GM12891 (cell line): ENCODE data around the gene ZNF71.

Experiments used
- DNase-seq: peaks from one replicate; pipeline ENCODE4 v3.0.0; 2011; ENCODE audit warnings: low spot score; ENCODE audit not compliant: insufficient read length
- FAIRE-seq: peaks from 2 replicates; lab custom pipeline; 2011; peaks lifted over from hg19 to GRCh38; lab: Jason Lieb, UNC
- PAX5 ChIP-seq: IDR thresholded peaks from 2 replicates; pipeline ENCODE4 v1.6.1; 2011; ENCODE audit warnings: low read length, moderate library complexity, mild to moderate bottlenecking; ENCODE audit not compliant: insufficient read depth, severe bottlenecking
- POLR2A ChIP-seq: IDR thresholded peaks from 2 replicates; pipeline ENCODE4 v1.6.1; 2011; ENCODE audit warnings: low read depth, low read length, control low read depth
- POLR2AphosphoS5 ChIP-seq: IDR thresholded peaks from 2 replicates; pipeline ENCODE4 v1.6.1; 2011; ENCODE audit warnings: low read depth, low read length, control low read depth
- POU2F2 ChIP-seq: IDR thresholded peaks from 2 replicates; pipeline ENCODE4 v1.6.1; 2011; ENCODE audit warnings: low read depth, mild to moderate bottlenecking, control low read depth, low read length, moderate library complexity
- SPI1 ChIP-seq: IDR thresholded peaks from 2 replicates; pipeline ENCODE4 v1.6.1; 2011; ENCODE audit warnings: low read depth, low read length, control low read depth
- TAF1 ChIP-seq: IDR thresholded peaks from 2 replicates; pipeline ENCODE4 v1.6.1; 2011; ENCODE audit warnings: low read depth, low read length, control low read depth

Gene ZNF71

DNA sequence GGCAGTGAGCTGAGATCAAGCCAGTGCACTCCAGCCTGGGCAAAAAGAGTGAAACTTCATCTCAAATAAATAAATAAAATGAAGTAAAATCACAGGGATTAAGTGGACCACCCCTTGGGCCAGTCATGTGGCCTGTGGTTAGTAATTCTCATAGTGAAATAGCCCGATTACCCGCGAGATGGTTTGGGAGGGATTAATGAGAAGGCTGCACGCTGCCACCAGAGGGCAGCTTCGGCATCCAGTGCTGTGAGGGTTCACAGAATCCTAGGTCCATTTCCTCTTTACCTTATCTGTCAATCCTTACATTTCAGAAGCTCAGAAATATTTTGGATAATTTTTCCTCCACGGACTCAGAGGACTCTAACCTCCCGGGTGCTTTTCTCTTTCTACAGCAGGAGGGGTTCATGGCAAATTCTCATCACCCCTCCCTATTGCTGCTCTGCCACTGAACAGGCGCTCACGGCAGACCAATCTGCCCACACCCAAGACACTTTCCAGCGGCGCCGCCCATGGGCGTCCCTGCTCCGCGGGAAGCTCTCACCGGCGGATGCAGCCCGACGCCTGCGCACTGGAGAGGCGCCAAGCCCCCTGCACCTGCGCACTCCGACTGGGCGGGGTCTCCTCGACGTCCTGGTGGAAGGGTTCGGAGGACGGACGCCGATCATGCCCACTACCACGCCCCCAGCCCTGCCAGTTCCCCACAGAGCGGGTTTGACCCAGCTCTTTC, 65.4 kb downstream of the ZNF71 start:
- no peak for TF ChIP-seq POU2F2
- no peak for TF ChIP-seq POLR2A
- no peak for TF ChIP-seq PAX5
- TF ChIP-seq SPI1 = no peak
- TF ChIP-seq TAF1 = no peak
- no peak for TF ChIP-seq POLR2AphosphoS5
- DNase-seq (no peak), FAIRE-seq (no peak)

DNA sequence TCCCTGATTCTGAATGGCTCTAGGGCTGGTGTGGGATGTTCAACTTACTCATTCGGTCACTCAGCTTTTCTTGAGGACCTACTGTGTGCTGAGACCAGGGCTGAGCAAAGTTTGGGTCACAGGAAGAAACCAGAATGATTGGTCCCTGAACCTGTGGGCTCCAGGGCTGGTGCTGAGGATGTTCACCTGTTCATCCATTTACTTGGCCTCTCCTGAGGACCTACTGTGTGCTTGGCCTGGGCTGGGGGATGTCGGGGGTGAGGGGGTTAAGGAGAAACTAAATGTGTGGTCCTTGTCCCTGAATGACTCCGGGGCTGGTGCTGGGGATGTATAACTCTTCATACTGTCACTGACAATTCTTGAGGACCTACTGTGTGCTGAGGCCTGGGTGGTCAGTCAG, 66.1 kb downstream of the ZNF71 start:
- DNase-seq (no peak), FAIRE-seq (no peak)
- TF ChIP-seq PAX5 = no peak
- TF ChIP-seq SPI1 = no peak
- no peak for TF ChIP-seq POLR2A
- TF ChIP-seq POLR2AphosphoS5 = no peak
- no peak for TF ChIP-seq TAF1
- no peak for TF ChIP-seq POU2F2

DNA sequence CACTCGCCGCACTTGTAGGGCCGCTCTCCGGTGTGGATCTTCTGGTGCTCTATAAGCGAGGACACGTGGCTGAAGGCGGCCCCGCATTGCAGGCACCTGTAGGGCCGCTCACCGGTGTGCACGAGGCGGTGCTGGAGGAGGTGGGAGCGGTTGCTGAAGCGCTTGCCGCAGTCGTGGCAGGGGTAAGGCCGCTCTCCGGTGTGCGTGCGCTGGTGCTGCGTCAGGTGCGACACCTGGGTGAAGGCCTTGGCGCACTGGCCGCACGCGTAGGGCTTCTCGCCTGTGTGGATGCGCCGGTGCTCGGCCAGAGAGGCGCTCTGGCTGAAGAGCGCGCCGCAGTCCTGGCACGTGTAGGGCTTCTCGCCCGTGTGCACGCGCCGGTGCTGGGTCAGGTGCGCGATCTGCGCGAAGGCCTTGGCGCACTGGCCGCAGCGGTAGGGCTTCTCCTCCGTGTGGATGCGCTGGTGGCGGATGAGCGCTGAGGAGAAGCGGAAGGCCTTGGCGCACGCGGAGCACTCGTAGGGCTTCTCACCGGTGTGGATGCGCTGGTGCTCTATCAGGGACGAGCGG, 68.9 kb downstream of the ZNF71 start:
- TF ChIP-seq POLR2AphosphoS5 = no peak
- no peak for TF ChIP-seq PAX5
- TF ChIP-seq POLR2A = no peak
- TF ChIP-seq POU2F2 = no peak
- no peak for TF ChIP-seq SPI1
- TF ChIP-seq TAF1 = no peak
- DNase-seq (no peak), FAIRE-seq (no peak)

DNA sequence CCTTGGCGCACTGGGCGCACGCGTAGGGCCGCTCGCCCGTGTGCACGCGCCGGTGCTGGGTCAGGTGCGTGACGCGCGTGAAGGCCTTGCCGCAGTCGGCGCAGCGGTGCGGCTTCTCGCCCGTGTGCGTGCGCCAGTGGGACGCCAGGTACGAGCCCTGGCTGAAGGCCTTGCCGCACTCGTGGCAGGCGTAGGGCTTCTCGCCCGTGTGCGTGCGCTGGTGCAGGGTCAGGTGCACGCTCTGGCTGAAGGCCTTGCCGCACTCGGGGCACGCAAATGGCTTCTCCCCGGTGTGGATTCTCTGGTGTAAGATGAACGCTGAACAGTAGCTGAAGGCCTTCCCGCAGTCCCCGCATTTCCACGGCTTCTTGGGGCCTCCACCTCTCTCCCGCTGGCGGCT, 69.4 kb downstream of the ZNF71 start:
- DNase-seq (no peak), FAIRE-seq (no peak)
- TF ChIP-seq POLR2A (no peak), POLR2AphosphoS5 (no peak), SPI1 (no peak), TAF1 (no peak), PAX5 (no peak), POU2F2 (no peak)

DNA sequence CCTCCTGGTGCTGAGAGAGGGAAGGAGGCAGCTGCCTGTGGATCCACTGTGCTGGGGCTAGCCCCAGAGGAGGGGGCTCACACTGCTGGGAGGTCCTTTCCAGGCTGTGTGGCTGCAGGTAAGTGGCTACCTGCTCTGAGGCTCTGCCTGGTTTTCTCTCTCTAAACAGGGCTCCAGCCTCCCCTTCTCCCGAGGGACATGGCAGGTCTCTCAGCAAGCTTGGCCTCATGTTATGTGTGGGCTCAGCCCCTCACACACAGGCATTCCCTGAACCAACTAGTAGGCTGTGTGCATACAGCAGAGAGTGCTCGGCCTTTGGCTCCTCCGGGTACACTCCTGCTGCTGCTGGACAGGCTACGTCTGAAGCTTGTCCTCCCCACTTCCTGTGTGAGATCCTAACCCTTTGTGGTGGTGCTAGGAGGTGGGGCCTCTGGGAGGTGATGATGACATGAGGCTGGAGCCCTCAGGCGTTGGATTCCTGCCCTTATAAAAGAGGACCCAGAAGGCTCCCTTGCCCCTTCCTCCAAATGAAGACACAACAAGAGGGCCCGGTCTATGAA, 72.3 kb downstream of the ZNF71 start:
- TF ChIP-seq POU2F2 (no peak), POLR2AphosphoS5 (no peak), POLR2A (no peak), PAX5 (no peak), SPI1 (no peak), TAF1 (no peak)
- FAIRE-seq = no peak
- DNase-seq = no peak

DNA sequence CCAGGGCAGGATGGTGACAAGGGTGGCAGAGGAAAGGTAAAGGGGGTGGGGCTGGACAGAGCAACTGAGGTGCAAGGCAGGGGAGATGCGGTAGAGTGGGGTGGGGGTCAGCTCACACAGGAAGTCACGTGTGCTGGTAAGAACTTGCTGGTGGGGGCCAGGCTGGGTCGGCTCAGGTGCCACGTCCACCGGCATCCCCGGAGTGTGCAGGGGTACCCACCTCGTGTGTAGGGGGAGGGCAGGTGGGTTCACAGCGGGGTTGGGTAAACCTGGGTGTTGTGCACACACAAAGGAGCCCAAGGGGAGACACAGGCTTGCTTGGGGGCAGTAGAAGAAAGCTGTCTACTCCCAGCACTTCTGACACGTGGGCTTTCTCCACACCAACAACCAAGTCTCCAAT, 73.6 kb downstream of the ZNF71 start:
- FAIRE-seq = no peak

DNA sequence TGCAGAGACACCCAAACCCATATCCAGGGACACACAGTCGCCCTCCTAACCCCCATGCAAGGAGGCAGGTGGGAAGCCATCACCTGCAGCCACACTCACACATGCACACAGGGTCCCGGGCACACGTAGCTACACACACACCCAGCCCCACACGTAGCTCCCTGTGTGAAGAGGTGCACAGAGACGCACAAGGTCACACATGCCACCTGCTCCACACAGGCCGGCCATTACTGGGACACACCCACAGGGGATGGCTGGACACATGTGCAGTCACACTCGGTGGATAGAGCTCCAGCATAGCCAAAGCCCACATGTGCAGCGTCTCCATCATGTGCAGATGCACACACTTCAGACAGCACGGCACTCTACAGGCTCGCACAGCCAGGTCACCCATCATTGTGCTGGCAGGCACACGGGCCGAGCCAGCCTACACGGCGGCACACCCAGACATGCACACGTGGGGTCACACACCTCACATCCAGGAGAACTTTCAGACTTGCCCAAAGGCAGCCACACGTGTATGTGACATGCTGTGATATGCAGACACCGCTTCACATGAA, 75.4 kb downstream of the ZNF71 start:
- no peak for FAIRE-seq
- no peak for DNase-seq
- TF ChIP-seq POU2F2 (no peak), POLR2A (no peak), POLR2AphosphoS5 (no peak), TAF1 (no peak), PAX5 (no peak), SPI1 (no peak)

More for the DNA sequence above, 73.6 kb downstream of the ZNF71 start:
- no peak for DNase-seq
- no peak for TF ChIP-seq POU2F2
- TF ChIP-seq POLR2AphosphoS5 = no peak
- no peak for TF ChIP-seq TAF1
- TF ChIP-seq SPI1 = no peak
- TF ChIP-seq PAX5 = no peak
- no peak for TF ChIP-seq POLR2A

DNA sequence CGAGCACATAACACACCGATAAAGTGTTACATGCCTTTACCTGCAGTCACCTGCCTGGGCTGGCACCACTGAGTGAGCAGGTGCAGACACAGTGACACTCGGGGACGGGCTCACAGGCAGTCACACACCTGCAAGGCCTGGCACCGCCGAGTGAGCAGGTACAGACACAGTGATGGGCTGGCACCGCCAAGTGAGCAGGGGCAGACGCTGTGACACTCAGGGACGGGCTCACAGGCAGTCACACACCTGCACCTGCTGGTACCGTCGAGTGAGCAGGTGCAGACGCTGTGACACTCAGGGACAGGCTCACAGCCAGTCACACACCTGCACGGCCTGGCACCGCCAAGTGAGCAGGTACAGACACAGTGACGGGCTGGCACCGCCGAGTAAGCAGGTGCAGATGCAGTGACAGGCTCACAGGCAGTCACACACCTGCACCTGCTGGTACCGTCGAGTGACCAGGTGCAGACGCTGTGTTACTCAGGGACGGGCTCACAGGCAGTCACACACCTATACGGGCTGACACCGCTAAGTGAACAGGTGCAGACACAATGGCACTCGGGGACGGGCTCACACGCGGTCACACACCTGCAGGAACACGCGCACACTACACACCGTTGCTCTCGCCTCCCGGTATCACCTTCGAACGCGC, 76.0 kb downstream of the ZNF71 start:
- DNase-seq = no peak
- no peak for FAIRE-seq
- TF ChIP-seq SPI1 (no peak), TAF1 (no peak), POLR2A (no peak), POU2F2 (no peak), PAX5 (no peak), POLR2AphosphoS5 (no peak)
